Measurements from ENCODE around the gene RETREG1. TPM values are rescaled to one million over a fixed set of nuclear protein-coding genes. Genes with fewer than 3 reads are reported as not detected.
A peak's percentile ranks its signal among the peaks of the same experiment; 100 is the strongest.
"Not testable (repeated sequence)": the region's sequence is repeated elsewhere in the genome, so short reads cannot be mapped to it uniquely, and the experiment has no call there.

The RETREG1 gene
- total RNA-seq, 1 donor from 2014 or later, result not detected

DNA sequence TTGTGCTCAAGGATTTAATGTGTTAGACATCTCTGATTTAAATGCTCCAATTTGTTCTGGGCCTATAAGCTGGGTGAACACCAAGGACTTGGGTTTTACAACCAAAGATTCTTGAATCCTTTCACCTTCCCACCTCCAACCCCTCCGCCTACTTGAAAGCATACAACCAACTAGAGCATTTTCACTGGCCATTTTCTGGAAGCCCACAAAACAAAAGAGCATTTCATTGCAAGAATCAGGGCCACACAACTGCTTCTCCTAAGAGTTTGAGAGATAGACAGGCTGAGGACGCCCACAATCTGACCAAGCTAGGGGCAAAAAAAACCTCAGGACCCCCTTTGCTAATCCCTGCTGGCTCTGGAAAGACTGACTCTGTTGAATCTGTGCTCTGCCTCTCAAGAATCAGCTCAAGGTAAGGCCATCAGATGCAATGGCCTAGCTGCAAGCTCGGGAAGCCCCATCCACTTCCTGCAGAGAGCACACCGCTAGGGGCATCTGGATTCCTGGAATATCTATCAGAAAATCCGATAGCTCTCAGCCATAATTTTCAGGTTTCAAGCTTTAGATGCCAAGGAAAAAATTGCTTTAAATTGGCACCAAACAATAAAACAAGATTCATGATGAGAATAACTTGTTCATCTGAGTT is 57.7 kb downstream of the RETREG1 start:
- DNase-seq (ENCODE audit: extremely low read depth, low read depth, low spot score), result no peak

DNA sequence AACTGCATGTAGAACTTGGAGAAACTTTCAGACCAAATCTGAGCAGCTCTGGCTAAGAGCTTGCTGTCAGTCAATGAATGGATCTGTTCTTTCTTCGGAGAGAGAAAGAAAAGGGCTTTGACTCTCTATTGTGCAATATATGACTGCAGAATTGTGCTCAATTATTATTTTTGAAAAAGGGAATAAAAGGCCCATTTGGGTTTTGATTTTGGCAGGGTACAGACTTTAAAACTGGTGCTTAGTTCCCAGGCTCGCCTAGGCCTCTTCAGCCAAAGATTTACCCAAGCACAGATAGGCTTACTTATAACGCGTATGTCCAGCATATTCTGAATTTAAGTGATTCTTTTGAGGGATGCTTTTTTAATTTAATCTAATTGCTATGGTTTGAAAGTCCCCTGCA is 59.3 kb downstream of the RETREG1 start:
- DNase-seq (ENCODE audit: extremely low read depth, low read depth, low spot score), result no peak

DNA sequence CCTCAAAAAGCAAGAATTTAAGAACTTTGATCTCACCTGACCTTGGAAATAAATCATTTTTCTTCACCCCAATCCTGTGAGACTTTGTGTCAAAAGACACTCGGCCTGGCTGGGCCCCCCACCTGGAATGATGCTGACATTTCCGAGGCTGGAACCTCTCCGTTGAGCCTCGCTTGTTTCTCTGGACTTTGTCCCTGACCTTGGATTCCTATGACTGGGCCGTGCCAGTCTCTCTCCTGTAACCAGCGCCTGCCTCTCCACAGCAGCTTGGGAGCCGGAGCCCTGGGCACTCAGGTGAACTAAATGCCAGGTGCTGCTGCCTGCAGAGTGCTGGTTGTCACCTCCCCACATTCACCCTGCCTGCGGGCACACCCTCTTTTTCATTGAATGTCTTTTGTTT is 62.7 kb downstream of the RETREG1 start:
- DNase-seq (ENCODE audit: extremely low read depth, low read depth, low spot score), result no peak

DNA sequence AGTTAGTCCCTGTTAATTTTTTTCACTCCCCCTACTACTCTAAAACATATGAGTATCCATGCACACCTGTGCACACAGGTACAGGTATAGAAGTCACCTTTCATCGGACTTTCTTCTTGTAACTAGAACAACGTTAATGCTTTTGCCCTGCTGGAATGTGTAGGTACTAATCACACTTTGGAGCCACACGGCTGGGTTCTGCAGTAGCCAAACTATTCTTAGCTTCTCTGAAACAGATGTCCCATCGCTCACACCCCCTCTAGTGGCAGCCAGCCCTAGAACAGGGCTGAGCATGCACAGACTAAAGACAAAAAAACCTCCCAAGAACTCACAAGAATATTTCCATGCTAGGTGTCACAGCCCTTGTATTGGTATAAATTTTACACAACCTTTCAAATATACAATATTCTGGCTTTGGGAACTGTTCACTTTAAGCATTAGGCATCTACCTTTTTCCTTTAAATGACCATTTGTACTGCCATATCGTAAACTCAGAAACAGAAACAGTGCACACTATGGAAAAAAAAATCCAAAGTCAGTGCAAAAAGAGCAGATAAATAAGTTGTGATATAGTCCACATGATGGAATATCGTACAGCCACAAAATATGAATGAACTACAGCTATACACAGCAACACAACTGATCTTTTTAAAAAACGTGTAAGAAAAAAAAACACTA is 64.0 kb downstream of the RETREG1 start:
- DNase-seq (ENCODE audit: extremely low read depth, low read depth, low spot score), result peak; percentile 12

DNA sequence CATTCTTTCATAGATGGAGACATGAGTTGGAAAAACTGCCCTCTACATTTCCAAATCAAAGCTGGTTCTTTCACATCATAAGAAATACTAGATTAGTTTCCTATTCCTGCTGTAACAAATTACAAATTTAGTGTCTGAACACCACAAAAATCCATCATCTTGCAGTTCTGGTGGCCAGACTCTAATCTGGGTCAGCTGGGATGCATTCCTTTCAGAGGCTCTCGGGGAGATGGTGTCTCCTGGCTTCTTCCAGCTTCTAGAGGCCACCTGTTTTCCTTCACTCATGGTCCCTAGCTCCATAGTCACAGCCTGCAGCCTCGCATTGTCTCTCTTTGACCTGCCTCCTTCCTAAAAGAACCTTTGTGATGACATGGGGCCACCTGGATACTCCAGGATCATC is 65.2 kb downstream of the RETREG1 start:
- no peak for DNase-seq (ENCODE audit: extremely low read depth, low read depth, low spot score)

DNA sequence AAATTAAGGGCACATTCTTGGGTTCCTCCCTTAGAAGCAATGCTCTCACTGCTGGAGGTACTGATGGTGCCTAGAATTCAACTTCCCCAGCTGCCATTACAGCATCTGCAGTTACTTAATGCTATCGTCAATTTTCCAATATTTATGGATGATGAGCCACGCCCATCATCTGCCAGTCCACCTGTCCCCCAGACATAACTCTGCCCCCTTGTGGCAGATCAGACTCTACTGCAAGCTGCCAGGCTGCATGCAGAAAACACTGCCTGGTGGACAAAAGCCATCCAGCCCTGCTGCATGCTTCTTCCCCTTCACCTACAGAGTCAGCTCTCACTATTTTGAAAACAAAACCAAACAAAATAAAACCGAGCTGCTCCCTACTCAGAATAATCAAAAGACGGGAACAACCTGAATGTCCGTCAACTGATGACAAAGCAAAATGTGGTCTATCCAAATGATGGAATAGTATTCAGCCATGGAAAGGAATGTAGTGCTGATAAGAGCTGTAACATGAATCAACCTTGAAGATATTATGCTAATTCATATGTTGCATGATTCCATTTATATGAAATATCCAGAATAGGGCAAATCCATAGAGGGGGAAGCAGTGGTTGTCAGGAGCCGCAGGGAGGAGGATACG is 66.4 kb downstream of the RETREG1 start:
- peak; percentile 20 for DNase-seq (ENCODE audit: extremely low read depth, low read depth, low spot score)

DNA sequence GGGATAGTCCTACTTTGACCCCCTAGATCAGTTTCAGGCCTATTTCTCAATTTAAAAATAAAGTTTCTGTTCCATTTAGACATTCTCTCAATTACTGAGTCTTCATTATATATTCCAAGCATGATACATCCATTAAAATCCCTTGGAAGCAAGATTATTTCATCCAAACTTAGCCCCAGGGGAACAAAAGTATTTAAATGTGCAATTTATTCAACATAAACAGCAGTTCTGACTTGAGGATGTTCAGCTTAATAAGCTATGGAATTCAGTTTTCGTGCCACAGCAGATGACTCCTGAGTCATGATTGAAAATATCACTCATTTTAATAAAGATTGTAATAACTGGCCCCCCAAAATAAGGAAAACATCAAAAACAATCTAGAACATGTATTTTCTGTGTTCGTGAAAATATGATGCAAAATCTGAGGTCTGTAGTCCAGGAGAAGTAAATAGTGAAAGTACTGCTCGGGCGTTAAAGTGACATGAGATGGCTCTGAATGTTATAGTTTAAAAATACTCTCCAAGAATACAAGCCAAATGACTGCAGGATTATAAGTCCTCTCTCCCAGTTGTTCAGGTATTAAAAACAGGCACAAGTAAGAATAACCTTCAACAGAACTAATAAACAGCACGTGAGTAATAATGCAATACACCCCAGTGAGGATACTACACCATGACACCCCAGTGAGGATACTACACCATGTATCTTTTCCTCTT is 67.1 kb downstream of the RETREG1 start:
- DNase-seq (ENCODE audit: extremely low read depth, low read depth, low spot score), result no peak

DNA sequence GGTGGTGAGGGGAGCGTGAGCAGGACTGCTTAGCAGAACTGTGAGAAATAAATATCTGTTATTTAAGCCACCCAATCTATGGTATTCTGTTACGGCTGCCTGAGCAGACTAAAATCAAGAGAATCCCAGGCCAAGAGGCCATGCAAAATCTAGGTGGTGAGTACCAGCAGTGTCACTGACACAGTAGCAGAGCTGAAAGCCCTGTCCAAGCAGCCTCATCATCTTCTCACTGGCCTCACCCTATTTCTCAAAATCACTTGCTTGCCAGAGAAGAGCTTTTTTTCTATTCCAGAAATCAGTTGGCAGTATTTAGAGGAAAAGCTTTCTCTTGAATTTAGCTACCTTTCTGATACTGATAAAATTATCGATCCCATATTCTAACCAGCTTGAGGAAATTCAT is 68.0 kb downstream of the RETREG1 start:
- no peak for DNase-seq (ENCODE audit: extremely low read depth, low read depth, low spot score)

DNA sequence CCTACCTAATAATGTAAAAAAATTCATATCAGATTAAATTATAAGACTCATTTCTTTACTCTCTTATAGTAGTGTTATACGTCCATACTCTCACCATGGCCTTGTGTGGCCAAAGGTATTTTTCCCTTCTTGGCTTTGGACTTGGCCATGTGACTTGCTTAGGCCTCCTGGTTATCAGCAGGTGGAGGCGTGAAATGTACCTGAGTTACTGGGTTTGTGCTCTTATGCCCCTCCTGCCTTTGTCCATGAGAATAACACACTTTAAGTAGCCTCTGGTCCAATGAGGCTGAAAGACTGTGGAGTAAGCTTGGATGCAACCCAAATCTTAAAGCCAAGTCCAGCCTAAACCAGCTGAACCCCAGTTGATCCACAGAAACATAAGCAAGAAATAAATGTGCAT is 68.7 kb downstream of the RETREG1 start:
- DNase-seq (ENCODE audit: extremely low read depth, low read depth, low spot score), result no peak

DNA sequence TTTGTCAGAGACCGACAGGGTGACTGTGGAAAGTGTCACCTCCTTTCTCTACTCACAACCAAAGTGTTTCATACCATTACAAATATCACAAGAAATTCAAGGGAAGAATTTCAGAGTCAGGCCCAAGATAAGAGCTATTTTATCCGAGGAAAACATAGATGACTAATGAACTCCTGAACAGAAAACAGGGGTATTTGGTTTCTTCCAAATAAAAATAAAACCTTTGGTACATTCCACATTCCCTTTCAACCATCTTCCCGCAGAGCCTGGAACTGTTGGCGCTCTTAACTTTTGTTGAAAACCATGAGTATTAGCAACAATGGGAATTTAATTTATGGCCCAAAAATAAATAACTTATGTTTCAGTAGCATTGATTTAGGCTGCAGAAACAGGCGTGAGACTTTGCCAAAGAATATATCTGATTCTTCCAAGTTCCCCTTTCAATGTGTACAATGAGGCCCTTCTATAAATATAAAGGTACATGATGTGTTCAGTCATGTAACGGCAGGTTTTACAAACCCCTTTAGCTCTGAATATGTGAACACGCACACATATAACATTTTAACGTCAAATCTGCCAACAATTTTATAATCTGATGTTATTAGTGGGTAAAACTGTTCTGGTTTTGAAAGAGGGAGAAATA is 69.5 kb downstream of the RETREG1 start:
- no peak for DNase-seq (ENCODE audit: extremely low read depth, low read depth, low spot score)

DNA sequence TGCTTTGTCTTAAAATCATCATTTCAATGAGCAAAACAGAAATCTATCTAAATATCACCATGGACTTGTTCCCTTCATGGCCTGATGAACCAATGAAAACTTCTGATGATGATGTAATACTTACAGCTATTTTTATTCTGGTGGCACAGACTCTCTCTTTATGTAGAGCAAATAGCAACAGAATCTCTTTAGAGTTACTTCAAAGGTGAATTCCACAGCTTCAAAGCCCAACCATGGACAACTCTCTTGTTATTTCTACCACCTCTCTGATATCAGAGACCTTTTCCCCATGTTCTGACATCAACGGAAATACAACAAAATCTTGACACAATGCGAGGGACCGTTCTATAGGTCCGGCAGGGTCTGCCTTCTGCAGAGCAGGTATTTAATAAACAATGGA is 70.1 kb downstream of the RETREG1 start:
- DNase-seq (ENCODE audit: extremely low read depth, low read depth, low spot score), result no peak

DNA sequence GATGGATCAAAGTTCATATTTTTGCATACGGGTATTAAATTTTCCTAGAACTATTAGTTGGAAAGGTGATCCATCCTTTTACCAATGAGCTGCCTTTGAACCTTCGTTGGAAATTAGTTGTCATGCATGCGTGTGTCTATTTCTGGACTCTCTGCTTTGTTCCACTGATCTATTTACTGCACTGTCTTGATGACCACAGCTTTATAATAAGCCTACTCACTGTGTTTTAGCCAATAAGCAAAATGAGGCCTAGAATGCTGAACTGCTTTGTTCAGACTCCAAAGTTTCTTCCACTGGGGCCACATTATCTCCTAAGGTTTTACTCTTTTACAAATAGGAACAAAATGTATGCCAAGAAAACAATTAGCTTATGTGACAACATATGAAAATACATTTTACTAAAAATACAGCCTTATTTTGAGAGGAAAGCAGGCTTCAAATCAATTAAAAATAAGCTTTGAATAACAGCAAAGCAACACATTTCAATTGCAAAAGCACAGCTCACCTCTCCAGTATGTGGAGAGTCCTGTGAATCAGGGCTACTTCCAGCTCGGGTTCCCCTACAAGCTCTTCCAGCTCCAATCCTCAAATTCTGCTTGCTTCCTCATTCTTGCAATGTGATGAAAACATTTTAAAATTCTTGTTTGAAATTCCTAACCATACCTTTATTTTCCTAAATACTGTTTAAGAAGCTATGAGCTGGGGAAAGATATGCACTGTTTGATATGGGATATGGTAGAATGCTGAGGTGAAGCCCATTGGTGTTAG is 72.0 kb downstream of the RETREG1 start:
- DNase-seq (ENCODE audit: extremely low read depth, low read depth, low spot score), result no peak

DNA sequence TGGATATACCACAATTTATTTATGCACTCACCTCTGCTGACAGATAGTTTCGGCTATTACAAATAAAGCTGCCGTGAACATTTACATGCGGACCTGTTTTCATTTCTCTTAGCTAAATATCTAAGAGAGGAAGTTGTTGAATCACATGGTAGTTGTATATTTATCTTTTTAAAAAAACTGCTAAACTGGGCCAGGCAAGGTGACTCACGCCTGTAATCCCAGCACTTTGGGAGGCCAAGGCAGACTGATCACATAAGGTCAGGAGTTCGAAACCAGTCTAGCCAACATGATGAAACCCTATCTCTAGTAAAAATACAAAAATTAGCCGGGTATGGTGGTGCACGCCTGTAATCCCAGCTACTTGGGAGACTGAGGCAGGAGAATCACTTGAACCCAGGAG is 73.6 kb downstream of the RETREG1 start:
- DNase-seq (ENCODE audit: extremely low read depth, low read depth, low spot score), result not testable (repeated sequence)

DNA sequence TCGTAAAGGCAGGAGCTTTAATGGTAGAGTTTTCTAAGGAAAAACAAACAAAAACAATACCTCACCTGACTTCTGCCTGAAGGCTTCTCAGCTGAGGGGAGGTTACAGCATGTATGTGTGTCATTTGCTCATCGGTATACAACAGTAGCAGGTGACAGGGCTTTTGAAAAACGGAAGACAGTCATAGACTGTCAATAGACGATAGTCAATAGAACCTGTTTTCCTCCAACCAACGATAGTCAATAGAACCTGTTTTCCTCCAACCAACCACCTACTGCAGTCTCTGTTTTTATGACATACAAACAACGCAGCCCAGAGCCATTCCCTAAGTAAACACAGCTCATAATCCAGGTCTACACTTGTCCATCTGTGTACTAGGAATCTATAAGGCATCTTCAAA is 74.6 kb downstream of the RETREG1 start:
- DNase-seq (ENCODE audit: extremely low read depth, low read depth, low spot score), result no peak

DNA sequence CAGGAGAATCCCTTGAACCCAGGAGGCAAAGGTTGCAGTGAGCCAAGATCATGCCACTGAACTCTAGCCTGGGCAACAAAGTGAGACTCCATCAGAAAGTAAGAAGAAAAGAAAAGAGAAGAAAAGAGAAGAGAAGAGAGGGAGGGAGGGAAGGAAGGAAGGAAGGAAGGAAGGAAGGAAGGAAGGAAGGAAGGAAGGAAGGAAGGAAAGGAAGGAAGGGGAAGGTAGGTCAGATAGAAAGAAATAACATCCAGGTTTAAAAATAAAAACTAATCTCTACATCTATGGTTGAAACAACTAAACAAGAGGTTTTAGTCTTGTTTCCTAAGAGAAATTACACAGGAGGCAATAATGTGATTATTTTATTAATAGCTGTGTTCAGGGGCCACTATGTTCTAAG is 75.2 kb downstream of the RETREG1 start:
- not testable (repeated sequence) for DNase-seq (ENCODE audit: extremely low read depth, low read depth, low spot score)

DNA sequence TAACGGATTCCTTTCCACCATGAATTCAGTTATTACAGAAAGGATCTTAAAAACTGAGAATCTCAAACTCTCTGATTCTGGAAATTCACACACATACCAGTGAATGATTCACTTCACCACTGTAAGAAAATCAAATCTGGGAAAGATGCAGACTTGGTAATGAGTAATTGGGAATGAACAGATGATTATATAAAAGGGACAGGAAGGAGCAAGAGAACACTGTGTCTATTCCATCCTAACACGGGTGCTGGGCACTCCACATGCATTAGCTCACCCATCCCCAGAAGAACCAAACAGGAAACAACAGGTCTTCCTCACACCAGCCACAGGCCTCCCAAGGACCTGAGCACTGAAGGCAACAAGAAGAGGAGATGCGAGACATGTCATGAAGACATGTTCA is 76.4 kb downstream of the RETREG1 start:
- no peak for DNase-seq (ENCODE audit: extremely low read depth, low read depth, low spot score)

DNA sequence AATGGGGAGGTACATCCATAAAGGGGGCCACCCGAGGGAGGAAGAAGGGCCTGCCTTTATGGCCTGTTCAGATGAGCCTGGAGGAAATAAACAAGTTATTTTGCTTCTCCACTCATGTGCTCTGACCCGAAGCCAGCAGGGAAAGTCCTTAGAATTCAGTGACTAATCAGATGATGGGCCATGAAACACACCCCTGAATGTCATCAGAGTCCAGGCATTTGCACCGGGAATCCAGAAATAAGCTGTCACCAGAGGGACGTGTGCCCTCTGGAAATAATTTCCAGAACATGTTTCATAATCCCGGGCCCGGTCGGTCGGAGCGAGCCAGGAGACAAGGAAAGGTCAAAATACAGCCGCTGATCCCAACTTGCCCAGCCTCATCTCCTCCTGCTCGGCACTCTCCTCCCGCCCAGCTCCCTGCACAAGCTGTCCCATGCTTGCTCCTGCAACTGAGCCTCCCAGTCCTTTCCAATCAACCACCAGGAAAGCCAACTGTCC is 77.6 kb downstream of the RETREG1 start:
- no peak for DNase-seq (ENCODE audit: extremely low read depth, low read depth, low spot score)

DNA sequence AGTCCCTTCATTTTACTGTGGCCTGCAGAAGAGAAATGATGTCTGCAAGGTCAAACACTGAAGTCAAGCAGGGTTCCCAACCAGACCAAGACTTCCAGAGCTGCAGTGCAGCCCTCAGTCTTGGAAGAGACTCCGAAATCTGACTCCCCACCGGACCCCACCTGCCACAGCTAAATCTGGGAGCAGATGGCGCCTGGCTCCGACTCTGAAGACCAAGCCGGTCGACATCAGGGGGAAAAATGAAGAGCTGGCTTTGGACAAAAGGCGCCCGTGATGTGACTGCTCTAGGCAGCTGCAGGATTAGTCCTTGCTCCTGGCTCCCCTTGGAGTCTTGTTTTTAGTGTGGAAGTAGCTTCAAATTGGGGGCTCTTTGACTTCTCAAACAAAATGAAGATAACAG is 78.8 kb downstream of the RETREG1 start:
- no peak for DNase-seq (ENCODE audit: extremely low read depth, low read depth, low spot score)

DNA sequence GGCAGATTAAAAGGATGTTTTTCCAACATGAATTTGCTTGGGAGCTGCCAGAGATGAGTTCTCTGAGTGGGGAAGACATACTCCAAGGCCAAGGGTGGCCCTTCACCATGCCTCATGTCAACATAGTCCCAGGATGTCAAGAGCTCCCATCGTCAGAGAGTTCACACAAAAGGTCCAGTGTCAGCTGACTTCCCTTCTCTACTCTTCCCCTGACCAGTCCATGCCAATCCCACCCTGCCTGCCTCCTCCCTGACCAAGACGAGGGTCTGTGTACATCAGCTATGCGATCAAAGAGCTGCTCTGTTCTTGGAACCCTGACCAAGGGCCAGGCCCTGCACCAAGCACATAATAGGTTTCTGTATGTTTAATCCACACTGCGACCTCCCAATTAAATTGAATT is 80.0 kb downstream of the RETREG1 start:
- no peak for DNase-seq (ENCODE audit: extremely low read depth, low read depth, low spot score)

DNA sequence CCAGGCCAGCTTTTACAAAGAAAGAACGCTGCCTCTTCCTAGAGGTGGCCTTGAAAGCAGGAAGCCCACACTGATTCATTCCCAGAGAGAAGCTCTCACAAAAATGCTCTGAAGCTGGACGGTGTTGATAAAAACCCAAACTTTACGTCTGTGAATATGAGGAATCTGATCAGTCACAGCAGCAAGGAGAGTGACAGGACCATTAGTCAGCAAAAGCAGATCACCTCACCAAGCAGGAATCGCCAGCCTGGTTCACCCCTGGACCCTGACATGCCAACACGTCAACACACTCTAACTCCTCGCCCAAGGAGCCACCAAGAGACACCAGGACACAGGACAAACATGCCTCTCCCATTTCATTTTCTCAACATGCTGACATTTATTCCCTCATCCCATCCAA is 80.6 kb downstream of the RETREG1 start:
- no peak for DNase-seq (ENCODE audit: extremely low read depth, low read depth, low spot score)
